Activated CD8-positive, alpha-beta memory T cell treated with anti-CD3 and anti-CD28 coated beads for 24 hours (primary cell): ENCODE data around the gene CIPC.

ENCODE experiments used
- DNase-seq: peaks from one replicate; pipeline ENCODE4 v3.0.0-alpha.2; 2020

Gene CIPC

GRCh38 chr14:77157740-77158139, 59.7 kb downstream of the CIPC start:
- DNase-seq = no peak

GRCh38 chr14:77158175-77158881, 60.3 kb downstream of the CIPC start:
- DNase-seq = no peak

- DNase-seq = no peak
These were observed 60.8 kb downstream of the CIPC start for GRCh38 chr14:77158882-77159255.

- DNase-seq = no peak
These were observed 63.0 kb downstream of the CIPC start for GRCh38 chr14:77161011-77161410.
